SK-N-MC (cell line): ENCODE results near the gene FAM177A1.
"Not testable (repeated sequence)": the region's sequence is repeated elsewhere in the genome, so short reads cannot be mapped to it uniquely, and the experiment has no call there.

Experiments
- EZH2 ChIP-seq: fragments of 200-600 bp; sonication (generic); IDR thresholded peaks from one replicate; pipeline ENCODE4 v1.6.1; 2017; ENCODE audit warnings: antibody characterized with exemption
- FOXP2 ChIP-seq: optimal IDR thresholded peaks from 2 replicates; pipeline ENCODE3; 2011; ENCODE audit warnings: mild to moderate bottlenecking, moderate library complexity; ENCODE audit not compliant: insufficient read depth; ENCODE audit errors: extremely low read length, control extremely low read depth
- POLR2AphosphoS5 ChIP-seq: IDR thresholded peaks from 2 replicates; pipeline ENCODE4 v1.6.1; 2012; ENCODE audit warnings: mild to moderate bottlenecking, low read depth, low read length, borderline replicate concordance

- TF ChIP-seq POLR2AphosphoS5, EZH2, FOXP2: not testable (repeated sequence)
Measured at GRCh38 chr14:35065731-35066130, 19.7 kb downstream of the FAM177A1 start.
